ENCODE results near the gene KIAA0753.

DNA sequence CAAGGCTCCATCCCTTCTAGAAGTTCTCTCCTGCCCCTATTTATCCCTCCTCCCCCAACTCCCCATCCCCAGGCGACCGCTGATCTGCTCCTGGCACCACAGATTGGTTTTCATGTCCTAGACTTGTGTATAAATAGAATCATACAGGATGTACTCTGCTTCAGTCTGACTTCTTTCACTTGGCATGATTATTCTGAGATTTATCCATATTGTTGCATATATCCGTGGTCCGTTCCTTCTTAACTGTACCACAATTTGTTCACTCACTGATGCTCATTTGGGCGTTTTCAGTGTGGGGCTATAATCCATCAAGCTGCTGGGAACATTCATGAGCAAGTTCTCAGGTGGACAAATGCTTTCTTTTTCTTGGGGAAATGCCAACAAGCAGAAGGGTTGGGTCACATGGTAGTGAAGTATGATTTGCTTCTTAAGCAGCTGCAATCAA is 108.0 kb downstream of the KIAA0753 start:
- TF ChIP-seq CTCF (IDR thresholded peaks at IDR 0.05; ENCODE audit: low read depth, low read length) (no peak), EZH2phosphoT487 (IDR thresholded peaks at IDR 0.05; ENCODE audit: low read depth) (no peak)
